NT2/D1 (cell line): ENCODE measurements around the gene ZKSCAN3.

Experiments
- SUZ12 ChIP-seq: IDR thresholded peaks from 2 replicates; pipeline ENCODE4 v1.6.1; 2011; ENCODE audit not compliant: insufficient read length, insufficient read depth; ENCODE audit errors: extremely low read depth
- YY1 ChIP-seq: IDR thresholded peaks from 2 replicates; pipeline ENCODE4 v1.6.1; 2011; ENCODE audit not compliant: insufficient read length, insufficient read depth
- ZNF274 ChIP-seq: IDR thresholded peaks from 2 replicates; pipeline ENCODE4 v1.6.1; 2011; ENCODE audit warnings: mild to moderate bottlenecking, low read depth, low read length

DNA sequence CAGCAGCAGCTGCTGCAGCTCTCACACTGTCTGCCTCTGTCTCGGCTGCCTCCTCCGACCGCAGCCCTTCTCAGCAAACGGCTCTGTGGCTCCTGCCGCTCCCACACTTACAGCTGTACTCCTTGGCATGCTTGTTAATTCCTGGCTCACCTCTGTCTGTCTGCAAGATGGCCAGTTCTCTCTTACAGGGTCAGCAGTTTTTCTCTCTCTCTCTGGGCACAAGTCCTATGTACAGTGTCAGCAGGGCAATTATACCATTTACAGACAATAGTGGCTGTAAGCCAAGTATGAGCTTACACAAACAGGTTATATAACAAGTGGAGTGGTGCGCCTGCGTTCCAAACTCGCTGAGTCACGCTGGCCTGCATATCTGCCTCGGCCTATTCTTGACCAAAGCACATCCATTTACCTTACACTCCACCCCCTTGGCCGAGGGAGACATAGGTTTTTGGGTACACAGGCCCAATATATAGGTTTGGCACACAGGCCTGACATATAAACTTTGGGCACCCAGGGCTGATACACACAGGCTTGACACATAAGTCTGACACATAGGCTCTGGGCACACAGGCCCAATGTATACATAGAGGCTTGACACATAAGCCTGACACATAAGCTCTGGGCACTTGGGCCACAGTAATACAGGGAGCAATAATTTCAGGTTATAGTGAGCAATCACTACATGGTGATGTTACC is 4.4 kb downstream of the ZKSCAN3 start:
- TF ChIP-seq YY1 (no peak), ZNF274 (no peak), SUZ12 (no peak)
